GM12875 (cell line): ENCODE measurements around the gene ZNF182.
"Not testable (repeated sequence)": the region's sequence is repeated elsewhere in the genome, so short reads cannot be mapped to it uniquely, and the experiment has no call there.

ENCODE experiments used
- H3K4me3 ChIP-seq: one replicate; pipeline ENCODE4 v1.5.1; 2011; ENCODE audit warnings: low read depth, low read length, control low read depth
- TF ChIP-seq, protein P1 (sequence below): IDR thresholded peaks from 2 replicates; pipeline ENCODE4 v1.5.1; 2011; ENCODE audit warnings: low read depth, mild to moderate bottlenecking, control low read depth, inconsistent platforms, low read length, moderate library complexity, borderline replicate concordance; ENCODE audit not compliant: insufficient read depth

The ZNF182 gene

GRCh38 chrX:48028091-48028490 lies 24.3 kb upstream of the ZNF182 start:
- no peak overlapping the region for H3K4me3 ChIP-seq
- TF ChIP-seq, protein P1, sequence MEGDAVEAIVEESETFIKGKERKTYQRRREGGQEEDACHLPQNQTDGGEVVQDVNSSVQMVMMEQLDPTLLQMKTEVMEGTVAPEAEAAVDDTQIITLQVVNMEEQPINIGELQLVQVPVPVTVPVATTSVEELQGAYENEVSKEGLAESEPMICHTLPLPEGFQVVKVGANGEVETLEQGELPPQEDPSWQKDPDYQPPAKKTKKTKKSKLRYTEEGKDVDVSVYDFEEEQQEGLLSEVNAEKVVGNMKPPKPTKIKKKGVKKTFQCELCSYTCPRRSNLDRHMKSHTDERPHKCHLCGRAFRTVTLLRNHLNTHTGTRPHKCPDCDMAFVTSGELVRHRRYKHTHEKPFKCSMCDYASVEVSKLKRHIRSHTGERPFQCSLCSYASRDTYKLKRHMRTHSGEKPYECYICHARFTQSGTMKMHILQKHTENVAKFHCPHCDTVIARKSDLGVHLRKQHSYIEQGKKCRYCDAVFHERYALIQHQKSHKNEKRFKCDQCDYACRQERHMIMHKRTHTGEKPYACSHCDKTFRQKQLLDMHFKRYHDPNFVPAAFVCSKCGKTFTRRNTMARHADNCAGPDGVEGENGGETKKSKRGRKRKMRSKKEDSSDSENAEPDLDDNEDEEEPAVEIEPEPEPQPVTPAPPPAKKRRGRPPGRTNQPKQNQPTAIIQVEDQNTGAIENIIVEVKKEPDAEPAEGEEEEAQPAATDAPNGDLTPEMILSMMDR, result no peak

DNA sequence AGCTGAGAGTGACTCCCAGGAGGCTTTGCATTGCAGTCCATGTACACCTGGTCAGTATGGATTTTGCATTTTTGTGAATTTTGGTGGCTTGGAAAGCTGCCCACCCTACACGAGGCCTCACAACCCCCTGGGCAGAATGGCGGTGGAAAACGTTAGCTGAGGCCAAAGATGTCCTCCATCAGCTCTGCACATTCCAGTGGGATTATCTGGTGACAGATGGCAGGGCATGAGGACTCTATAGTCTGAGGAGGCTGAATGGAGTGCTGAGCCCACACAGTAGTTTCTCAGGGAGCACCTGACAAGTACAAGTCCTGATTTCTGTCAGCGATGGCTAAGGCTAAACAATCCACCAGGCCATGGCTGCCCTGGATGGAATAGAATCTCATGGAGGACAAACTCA lies 23.8 kb upstream of the ZNF182 start:
- H3K4me3 ChIP-seq, result not testable (repeated sequence)

GRCh38 chrX:48025561-48025960 lies 21.8 kb upstream of the ZNF182 start:
- TF ChIP-seq, protein P1, result peak; percentile 39; the same call in 1 of the 2 replicates
- no peak overlapping the region for H3K4me3 ChIP-seq

DNA sequence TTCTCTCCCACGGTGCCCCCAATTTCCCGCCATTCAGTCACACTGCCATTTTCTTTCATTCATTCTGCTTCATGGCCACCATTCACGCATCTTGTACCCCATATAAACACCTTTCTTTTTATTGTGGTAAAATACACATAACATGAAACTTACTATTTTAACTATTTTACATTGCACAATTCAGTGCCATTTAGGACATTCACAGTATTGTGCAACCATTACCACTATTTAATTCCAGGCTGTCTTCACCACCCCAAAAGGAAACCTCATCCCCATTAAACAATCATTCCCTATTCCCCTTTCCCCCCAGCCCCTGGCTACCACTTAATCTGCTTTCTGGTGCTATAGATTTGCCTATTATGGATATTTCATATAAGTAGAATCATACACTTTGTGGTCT lies 18.9 kb upstream of the ZNF182 start:
- TF ChIP-seq, protein P1, result no peak
- no peak overlapping the region for H3K4me3 ChIP-seq

DNA sequence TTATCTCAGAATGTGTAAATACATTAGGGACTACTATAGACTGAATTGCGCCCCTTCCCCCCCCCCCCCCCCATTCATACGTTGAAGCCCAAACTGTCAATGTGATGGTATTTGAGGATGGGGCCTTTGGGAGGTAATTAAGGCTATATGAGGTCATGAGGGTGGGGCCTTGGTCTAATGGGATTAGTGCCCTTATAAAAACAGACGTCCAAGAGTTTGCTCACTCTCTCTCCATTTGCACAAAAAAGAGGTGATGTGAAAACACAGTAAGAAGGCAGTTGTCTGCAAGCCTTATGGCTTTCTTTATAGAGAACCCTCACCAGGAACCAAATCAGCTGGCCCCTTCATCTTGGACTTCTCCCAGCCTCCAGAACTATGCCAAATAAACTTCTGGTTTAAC lies 18.3 kb upstream of the ZNF182 start:
- H3K4me3 ChIP-seq, result no peak overlapping the region
- TF ChIP-seq, protein P1, result no peak

- TF ChIP-seq, protein P1, result no peak
- no peak overlapping the region for H3K4me3 ChIP-seq
Observed at GRCh38 chrX:48021026-48021900, 17.5 kb upstream of the ZNF182 start.

GRCh38 chrX:48020472-48020871 lies 16.7 kb upstream of the ZNF182 start:
- H3K4me3 ChIP-seq, result not testable (repeated sequence)

DNA sequence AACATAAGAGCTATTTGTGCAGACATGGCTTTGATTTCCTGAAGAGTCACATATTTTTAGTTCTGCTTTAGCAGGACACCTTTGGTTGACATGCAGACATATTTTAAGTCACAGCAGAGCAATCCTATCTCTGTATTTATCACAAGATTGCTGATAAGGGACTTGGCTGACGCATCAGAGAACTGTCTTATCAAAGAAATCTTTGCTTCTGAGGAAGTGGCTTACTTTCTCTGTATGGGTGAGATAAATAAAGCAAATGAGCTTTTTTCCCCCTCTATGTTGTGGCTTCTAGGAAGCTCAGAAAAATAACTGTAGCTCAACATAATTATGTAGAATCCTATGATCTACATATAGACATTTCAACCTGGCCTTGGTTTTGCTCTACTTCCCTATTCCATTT lies 16.1 kb upstream of the ZNF182 start:
- H3K4me3 ChIP-seq, result not testable (repeated sequence)

- not testable (repeated sequence) for H3K4me3 ChIP-seq
Observed at GRCh38 chrX:48016583-48017310, 13.0 kb upstream of the ZNF182 start.

- H3K4me3 ChIP-seq, result not testable (repeated sequence)
Observed at GRCh38 chrX:48009445-48009960, 5.7 kb upstream of the ZNF182 start.

DNA sequence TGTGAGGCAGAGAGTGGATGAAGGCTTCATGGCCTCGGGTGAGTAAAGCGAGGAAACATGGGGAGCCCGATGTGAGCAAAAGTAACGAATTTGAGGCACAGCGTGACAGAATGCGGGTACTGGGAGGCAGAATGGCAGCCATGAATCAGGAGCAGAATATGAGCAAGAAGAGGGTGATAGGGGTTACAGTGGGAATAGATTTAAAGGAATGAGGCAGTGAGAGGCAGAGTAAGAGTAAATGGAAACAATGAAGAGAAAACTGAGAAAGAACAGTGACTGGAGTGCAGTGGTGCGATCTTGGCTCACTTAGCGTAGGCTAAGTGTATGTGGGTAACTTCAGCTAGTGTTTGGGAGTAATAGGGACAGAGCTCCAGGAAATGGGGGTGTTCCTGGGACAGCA lies 2.9 kb upstream of the ZNF182 start, which contains the start of gene SPACA5:
Gene SPACA5, plus strand, starts transcription at position 301 of the 400 bp plus-strand sequence. CDS start 815 bp downstream, outside the sequence.
- not testable (repeated sequence) for H3K4me3 ChIP-seq
